ENCODE data around the gene RCSD1.

- no peak for TF ChIP-seq GATA2 (IDR thresholded peaks at IDR 0.05; ENCODE audit: low read depth, low read length)
- TF ChIP-seq GATA3 (IDR thresholded peaks at IDR 0.05; ENCODE audit: low read depth, low read length) = no peak
Observed at GRCh38 chr1:167594822-167595221, 35.2 kb upstream of the RCSD1 start.
